GM21737 (cell line): ENCODE results near the gene KCTD5.
"Not testable (repeated sequence)": the region's sequence is repeated elsewhere in the genome, so short reads cannot be mapped to it uniquely, and the experiment has no call there.

Experiments
- ATAC-seq: cut with Tn5 transposase; IDR thresholded peaks from one replicate; pipeline ENCODE4 v1.9.1; 2021; ENCODE audit warnings: mild to moderate bottlenecking, moderate library complexity; ENCODE audit not compliant: unreplicated experiment

The KCTD5 gene

GRCh38 chr16:2696601-2697250 lies 14.4 kb downstream of the KCTD5 start:
- ATAC-seq = not testable (repeated sequence)

- ATAC-seq = no peak
Measured at GRCh38 chr16:2697401-2697948, 15.2 kb downstream of the KCTD5 start.

GRCh38 chr16:2698103-2698870 lies 16.0 kb downstream of the KCTD5 start:
- ATAC-seq = no peak

- ATAC-seq = no peak
Measured at GRCh38 chr16:2698965-2699750, 16.8 kb downstream of the KCTD5 start.

GRCh38 chr16:2699791-2700600 lies 17.7 kb downstream of the KCTD5 start:
- no peak for ATAC-seq

GRCh38 chr16:2700786-2701185 lies 18.5 kb downstream of the KCTD5 start:
- ATAC-seq = no peak

GRCh38 chr16:2701272-2701671 lies 18.9 kb downstream of the KCTD5 start:
- ATAC-seq = no peak

- ATAC-seq = no peak
Measured at GRCh38 chr16:2701713-2702437, 19.6 kb downstream of the KCTD5 start.

- ATAC-seq = no peak
Measured at GRCh38 chr16:2702438-2702825, 20.1 kb downstream of the KCTD5 start.

GRCh38 chr16:2702871-2703745 lies 20.8 kb downstream of the KCTD5 start:
- ATAC-seq = no peak

- no peak for ATAC-seq
Measured at GRCh38 chr16:2704166-2704982, 22.1 kb downstream of the KCTD5 start.

- ATAC-seq = no peak
Measured at GRCh38 chr16:2704983-2705275, 22.6 kb downstream of the KCTD5 start.

- no peak for ATAC-seq
Measured at GRCh38 chr16:2705351-2705750, 23.0 kb downstream of the KCTD5 start.

- ATAC-seq = no peak
Measured at GRCh38 chr16:2706085-2706484, 23.8 kb downstream of the KCTD5 start.

- no peak for ATAC-seq
Measured at GRCh38 chr16:2706611-2707311, 24.4 kb downstream of the KCTD5 start.

GRCh38 chr16:2707368-2708289 lies 25.3 kb downstream of the KCTD5 start:
- no peak for ATAC-seq

GRCh38 chr16:2708290-2708639 lies 25.9 kb downstream of the KCTD5 start:
- no peak for ATAC-seq
